Liver (tissue), 9 donors: ENCODE results near the gene MINK1. TPM values are rescaled to one million over a fixed set of nuclear protein-coding genes. Genes with fewer than 3 reads are reported as not detected.

Experiments used
- DNase-seq: peaks from one replicate; pipeline ENCODE4 v3.0.0-alpha.2; 2017; ENCODE audit warnings: low spot score
- H3K27ac ChIP-seq, 2 donors: one replicate each; pipeline ENCODE4 v1.7.0; 2013; ENCODE audit warnings: inconsistent platforms in 2 of 2, low read length in 2 of 2, control low read depth in 1 of 2, low read depth in 1 of 2, mild to moderate bottlenecking in 1 of 2
- H3K27me3 ChIP-seq, 4 donors: one replicate each; pipeline versions ENCODE4 v1.6.1 to v1.7.0; 2013; ENCODE audit warnings: low read length in 3 of 4, inconsistent platforms in 1 of 4, mild to moderate bottlenecking in 1 of 4, moderate library complexity in 1 of 4; ENCODE audit not compliant: control insufficient read depth in 4 of 4, insufficient read depth in 4 of 4
- H3K36me3 ChIP-seq, 4 donors: one replicate each; pipeline versions ENCODE4 v1.6.1 to v1.7.0; 2013; ENCODE audit warnings: low read length in 3 of 4, mild to moderate bottlenecking in 3 of 4, low read depth in 1 of 4, moderate library complexity in 1 of 4; ENCODE audit not compliant: control insufficient read depth in 4 of 4, insufficient read depth in 3 of 4
- H3K4me1 ChIP-seq, 4 donors: one replicate each; pipeline versions ENCODE4 v1.6.1 to v1.7.0; 2013; ENCODE audit warnings: low read length in 3 of 4, mild to moderate bottlenecking in 3 of 4, moderate library complexity in 1 of 4; ENCODE audit not compliant: control insufficient read depth in 4 of 4, insufficient read depth in 4 of 4
- H3K4me3 ChIP-seq, 3 donors: one replicate each; pipeline versions ENCODE4 v1.6.1 to v1.7.0; 2013; ENCODE audit warnings: low read length in 3 of 3, control low read depth in 1 of 3, low read depth in 1 of 3, mild to moderate bottlenecking in 1 of 3
- H3K9ac ChIP-seq, 2 donors: one replicate each; pipeline ENCODE4 v1.7.0; 2013; ENCODE audit warnings: low read length in 2 of 2, mild to moderate bottlenecking in 2 of 2, moderate library complexity in 2 of 2, control low read depth in 1 of 2, low read depth in 1 of 2
- H3K9me3 ChIP-seq, 4 donors: one replicate each; pipeline versions ENCODE4 v1.6.1 to v1.7.0; 2013; ENCODE audit warnings: low read length in 3 of 4; ENCODE audit not compliant: control insufficient read depth in 4 of 4
- ATF3 ChIP-seq: IDR thresholded peaks from 2 replicates; pipeline ENCODE4 v1.6.1; 2016; ENCODE audit warnings: antibody characterized with exemption
- CTCF ChIP-seq: fragments of 150-350 bp; IDR thresholded peaks from 2 replicates; pipeline ENCODE4 v1.5.1; 2017; ENCODE audit warnings: improper control_type of control experiment, low read depth, low read length; ENCODE audit not compliant: missing input control
- EGR1 ChIP-seq, 2 donors: IDR thresholded peaks; 2 replicates each; pipeline ENCODE4 v1.6.1; 2016 to 2018; ENCODE audit warnings: antibody characterized with exemption in 2 of 2, low read depth in 2 of 2
- FOXA1 ChIP-seq: IDR thresholded peaks from 2 replicates; pipeline ENCODE4 v1.6.1; 2016; ENCODE audit warnings: antibody characterized with exemption
- FOXA2 ChIP-seq: IDR thresholded peaks from 2 replicates; pipeline ENCODE4 v1.6.1; 2016; ENCODE audit warnings: antibody characterized with exemption
- GABPA ChIP-seq, 2 donors: IDR thresholded peaks in 1 of 2; conservative IDR thresholded peaks in 1 of 2; 2 replicates each; pipeline ENCODE4 v1.6.1; 2016; ENCODE audit warnings: antibody characterized with exemption in 2 of 2, mild to moderate bottlenecking in 1 of 2, moderate library complexity in 1 of 2
- HNF4A ChIP-seq, 2 donors: conservative IDR thresholded peaks; 2 replicates each; pipeline ENCODE4 v1.6.1; 2016; ENCODE audit warnings: antibody characterized with exemption in 2 of 2, mild to moderate bottlenecking in 2 of 2
- HNF4G ChIP-seq: IDR thresholded peaks from 2 replicates; pipeline ENCODE4 v1.6.1; 2016; ENCODE audit warnings: antibody characterized with exemption
- JUND ChIP-seq, 2 donors: IDR thresholded peaks; 2 replicates each; pipeline ENCODE4 v1.6.1; 2016; ENCODE audit warnings: antibody characterized with exemption in 2 of 2
- MAX ChIP-seq: IDR thresholded peaks from 2 replicates; pipeline ENCODE4 v1.6.1; 2016; ENCODE audit warnings: antibody characterized with exemption
- NR2F2 ChIP-seq: IDR thresholded peaks from 2 replicates; pipeline ENCODE4 v1.6.1; 2016; ENCODE audit warnings: antibody characterized with exemption
- RAD21 ChIP-seq, 2 donors: IDR thresholded peaks; 2 replicates each; pipeline ENCODE4 v1.6.1; 2016; ENCODE audit warnings: antibody characterized with exemption in 2 of 2, mild to moderate bottlenecking in 2 of 2
- REST ChIP-seq: IDR thresholded peaks from 2 replicates; pipeline ENCODE4 v1.6.1; 2016; ENCODE audit warnings: antibody characterized with exemption, mild to moderate bottlenecking
- RXRA ChIP-seq, 2 donors: IDR thresholded peaks; 2 replicates each; pipeline ENCODE4 v1.6.1; 2017 to 2018; ENCODE audit warnings: antibody characterized with exemption in 2 of 2, mild to moderate bottlenecking in 1 of 2
- SP1 ChIP-seq: IDR thresholded peaks from 2 replicates; pipeline ENCODE4 v1.6.1; 2018; ENCODE audit warnings: antibody characterized with exemption, mild to moderate bottlenecking
- TAF1 ChIP-seq: conservative IDR thresholded peaks from 2 replicates; pipeline ENCODE4 v1.6.1; 2016; ENCODE audit warnings: antibody characterized with exemption, mild to moderate bottlenecking
- YY1 ChIP-seq: IDR thresholded peaks from 2 replicates; pipeline ENCODE4 v1.6.1; 2016; ENCODE audit warnings: antibody characterized with exemption, mild to moderate bottlenecking
- ZBTB33 ChIP-seq: IDR thresholded peaks from 2 replicates; pipeline ENCODE4 v1.6.1; 2016; ENCODE audit warnings: antibody characterized with exemption
- WGBS: extraction: QIAGEN DNeasy Blood & Tissue Kit; methylation state at CpG from one replicate; pipeline ENCODE4 v1.1.7; 2013; 5-methylcytosine and 5-hydroxymethylcytosine counted together
- polyA plus RNA-seq, 2 donors: library from polyadenylated mRNA; stranded (reverse) in 1 of 2; unstranded in 1 of 2; fragments of 200-250 nt in 1 of 2; fragments of >200 nt in 1 of 2; fragmentation: Nextera tagmentation in 1 of 2; extraction: Ambion mirVana in 1 of 2; gene quantifications; one replicate each; pipeline versions ENCODE4 v1.2.1 to v1.2.3, GENCODE V29; 2013 to 2015
- total RNA-seq, 2 donors: library from RNA; depleted of rRNA; stranded (reverse); fragments of >200 nt; gene quantifications; one replicate each; pipeline ENCODE4 v1.2.3, GENCODE V29; 2014
- donor health status: healthy.
- donor health status: healthy.
- donor health status: healthy.
- donor health status: healthy.
- donor health status: healthy.

The MINK1 gene
- total and polyA plus RNA-seq, 4 donors = 6.9 to 30.6 (median 21.1) TPM

GRCh38 chr17:4839965-4840892 lies 7.1 kb downstream of the MINK1 start:
- whole genome bisulfite sequencing = 90% methylated on average over 8 of the region's 8 CpGs
- H3K4me1 ChIP-seq = peaks cover 6 to 21% (median 11%) of the 10 kb centered on the region in 4 donors
- no peak overlapping the region for H3K27ac ChIP-seq

More at GRCh38 chr17:4839965-4840892, 7.1 kb downstream of the MINK1 start:
- Histone ChIP-seq H3K27me3 (no peaks in the 10 kb centered on the region), H3K9ac (no peak overlapping the region), H3K9me3 (no peaks in the 10 kb centered on the region), H3K4me3 (no peak overlapping the region), H3K36me3 (no peaks in the 10 kb centered on the region)
- TF ChIP-seq REST (no peak), YY1 (no peak), NR2F2 (no peak), HNF4A (conservative IDR thresholded peaks at IDR 0.05) (no peak), RXRA (IDR thresholded peaks at IDR 0.05) (no peak), MAX (no peak), JUND (IDR thresholded peaks at IDR 0.05) (no peak), SP1 (no peak), EGR1 (IDR thresholded peaks at IDR 0.05; ENCODE audit: low read depth in 2 of 2) (no peak), FOXA1 (no peak), CTCF (no peak), TAF1 (no peak), ZBTB33 (no peak), ATF3 (no peak), GABPA (IDR thresholded peaks at IDR 0.05 in 1 of 2, conservative IDR thresholded peaks at IDR 0.05 in 1 of 2) (no peak), RAD21 (IDR thresholded peaks at IDR 0.05) (no peak), FOXA2 (no peak), HNF4G (no peak)
- no peak for DNase-seq
